Measurements from ENCODE around the gene ADAMTSL2. TPM values are rescaled to one million over a fixed set of nuclear protein-coding genes. Genes with fewer than 3 reads are reported as not detected.

ADAMTSL2 gene
- total and polyA plus RNA-seq, 12 donors = 1.00 to 138 (median 56.8) TPM

DNA sequence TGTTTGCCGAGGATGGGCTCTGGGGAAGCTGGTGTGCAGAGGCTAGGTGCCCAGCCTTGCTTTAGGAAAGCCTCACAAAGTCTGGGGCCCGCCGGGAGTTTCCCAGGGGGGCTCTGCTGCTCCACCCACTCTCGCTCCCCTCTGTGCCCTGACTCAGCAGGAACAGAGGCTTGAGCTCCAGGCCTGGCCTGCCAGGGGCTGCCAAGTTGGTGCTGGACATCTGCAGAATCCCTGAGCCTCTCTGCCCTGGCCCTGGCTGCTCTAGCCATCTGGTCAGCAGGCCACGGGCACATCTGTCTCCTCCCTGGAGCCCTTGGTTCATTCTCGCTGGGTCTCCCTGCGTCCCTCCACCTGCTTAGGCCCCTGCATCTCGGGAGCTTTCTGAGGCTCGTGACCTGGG is 647 bp upstream of the ADAMTSL2 start:
- Histone ChIP-seq H3K27ac (peak overlapping the region in 3 of 5 donors; percentile 10 to 85 (median 71)), H3K36me3 (replicated peaks in 1 of 2) (no peaks in the 10 kb centered on the region), H3K4me3 (peak overlapping the region in 1 of 4 donors; percentile 45), H3K4me1 (replicated peaks in 1 of 2) (peaks cover 7 to 34% of the 10 kb centered on the region in 2 donors), H3K9me3 (replicated peaks in 1 of 3) (no peaks in the 10 kb centered on the region), H3K27me3 (peaks cover 4% of the 10 kb centered on the region)
- no peak for DNase-seq
- 50 to 69% (median 59%) methylated on average over 4 to 9 of the region's 9 CpGs for WGBS, 4 donors
- TF ChIP-seq, protein P1, sequence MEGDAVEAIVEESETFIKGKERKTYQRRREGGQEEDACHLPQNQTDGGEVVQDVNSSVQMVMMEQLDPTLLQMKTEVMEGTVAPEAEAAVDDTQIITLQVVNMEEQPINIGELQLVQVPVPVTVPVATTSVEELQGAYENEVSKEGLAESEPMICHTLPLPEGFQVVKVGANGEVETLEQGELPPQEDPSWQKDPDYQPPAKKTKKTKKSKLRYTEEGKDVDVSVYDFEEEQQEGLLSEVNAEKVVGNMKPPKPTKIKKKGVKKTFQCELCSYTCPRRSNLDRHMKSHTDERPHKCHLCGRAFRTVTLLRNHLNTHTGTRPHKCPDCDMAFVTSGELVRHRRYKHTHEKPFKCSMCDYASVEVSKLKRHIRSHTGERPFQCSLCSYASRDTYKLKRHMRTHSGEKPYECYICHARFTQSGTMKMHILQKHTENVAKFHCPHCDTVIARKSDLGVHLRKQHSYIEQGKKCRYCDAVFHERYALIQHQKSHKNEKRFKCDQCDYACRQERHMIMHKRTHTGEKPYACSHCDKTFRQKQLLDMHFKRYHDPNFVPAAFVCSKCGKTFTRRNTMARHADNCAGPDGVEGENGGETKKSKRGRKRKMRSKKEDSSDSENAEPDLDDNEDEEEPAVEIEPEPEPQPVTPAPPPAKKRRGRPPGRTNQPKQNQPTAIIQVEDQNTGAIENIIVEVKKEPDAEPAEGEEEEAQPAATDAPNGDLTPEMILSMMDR (IDR thresholded peaks at IDR 0.05) = no peak
- TF ChIP-seq POLR2A (IDR thresholded peaks at IDR 0.05) = no peak
- intact Hi-C loops (cut with DNase I) = loop anchor here in 1 of 2 donors (10.0 kb wide), 1 partner anchor 191 kb away; no protein-coding TSS in a partner anchor

- H3K27ac ChIP-seq = peak overlapping the region in 2 of 5 donors; percentile 71 to 85
- 36 to 56% (median 49%) methylated on average over 8 to 13 of the region's 13 CpGs for WGBS, 4 donors
- DNase-seq = no peak
- no peaks in the 10 kb centered on the region for H3K9me3 ChIP-seq (replicated peaks in 1 of 3)
- H3K36me3 ChIP-seq (replicated peaks in 1 of 2) = no peaks in the 10 kb centered on the region
- intact Hi-C loops (cut with DNase I) = loop anchor here in 1 of 2 donors (10.0 kb wide), 1 partner anchor 189 kb away; no protein-coding TSS in a partner anchor
- peaks cover 4% of the 10 kb centered on the region for H3K27me3 ChIP-seq
- H3K4me3 ChIP-seq = peak overlapping the region in 1 of 4 donors; percentile 45
- H3K4me1 ChIP-seq (replicated peaks in 1 of 2) = peaks cover 7 to 37% of the 10 kb centered on the region in 2 donors
- TF ChIP-seq POLR2A (IDR thresholded peaks at IDR 0.05) = no peak
- TF ChIP-seq, protein P1 (IDR thresholded peaks at IDR 0.05) = no peak
These were observed 888 bp downstream of the ADAMTSL2 start for GRCh38 chr9:133535306-133535877.

- Histone ChIP-seq H3K27me3 (peaks cover 4% of the 10 kb centered on the region), H3K9me3 (replicated peaks in 1 of 3) (no peaks in the 10 kb centered on the region), H3K36me3 (replicated peaks in 1 of 2) (peaks cover 0 to 5% of the 10 kb centered on the region in 2 donors), H3K27ac (peak overlapping the region in 3 of 5 donors; percentile 17 to 85 (median 31)), H3K4me3 (peak overlapping the region in 1 of 4 donors; percentile 45), H3K4me1 (replicated peaks in 1 of 2) (peaks cover 7 to 37% of the 10 kb centered on the region in 2 donors)
- TF ChIP-seq, protein P1 (IDR thresholded peaks at IDR 0.05) = no peak
- no peak for TF ChIP-seq POLR2A (IDR thresholded peaks at IDR 0.05)
- intact Hi-C loops (cut with DNase I) = loop anchor here in 1 of 2 donors (10.0 kb wide), 1 partner anchor 189 kb away; no protein-coding TSS in a partner anchor
- WGBS, 4 donors = 59 to 81% (median 80%) methylated on average over 8 to 11 of the region's 11 CpGs
- DNase-seq = no peak
These were observed 1.6 kb downstream of the ADAMTSL2 start for GRCh38 chr9:133536080-133536479.

DNA sequence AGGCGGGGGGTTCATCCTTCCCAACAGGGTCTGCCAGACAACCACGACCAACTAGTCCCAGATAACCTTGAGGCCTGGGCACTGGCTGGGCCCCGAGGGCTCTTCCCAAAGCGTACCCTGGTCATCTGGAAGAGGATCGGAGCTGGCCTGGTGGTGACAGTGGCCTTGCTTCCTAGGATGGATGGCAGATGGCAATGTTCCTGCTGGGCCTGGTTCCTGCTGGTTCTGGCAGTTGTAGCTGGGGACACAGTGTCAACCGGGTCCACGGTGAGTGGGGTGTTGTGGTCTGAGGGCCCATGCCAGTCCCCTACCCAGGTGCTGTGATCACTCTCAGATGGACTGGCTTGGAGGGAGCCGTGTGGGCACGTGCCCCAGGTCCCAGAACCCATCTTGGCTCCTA is 2.0 kb downstream of the ADAMTSL2 start:
- TF ChIP-seq, protein P1 (IDR thresholded peaks at IDR 0.05) = no peak
- Histone ChIP-seq H3K36me3 (replicated peaks in 1 of 2) (peaks cover 0 to 10% of the 10 kb centered on the region in 2 donors), H3K27me3 (peaks cover 4% of the 10 kb centered on the region), H3K4me3 (peak overlapping the region in 1 of 4 donors; percentile 45), H3K4me1 (replicated peaks in 1 of 2) (peaks cover 7 to 37% of the 10 kb centered on the region in 2 donors), H3K9me3 (replicated peaks in 1 of 3) (no peaks in the 10 kb centered on the region), H3K27ac (peak overlapping the region in 3 of 5 donors; percentile 17 to 85 (median 31))
- intact Hi-C loops (cut with DNase I) = loop anchor here in 1 of 2 donors (10.0 kb wide), 1 partner anchor 188 kb away; no protein-coding TSS in a partner anchor
- 64 to 76% (median 70%) methylated on average over 4 to 9 of the region's 9 CpGs for WGBS, 4 donors
- DNase-seq = peak in 3 of 7 donors; percentile 45 to 55 (median 49)
